Effector memory CD8-positive, alpha-beta T cell (primary cell): ENCODE results near the gene WWOX.

ENCODE experiments used
- ATAC-seq: fragments of 150-1000 bp; cut with Tn5 transposase; replicated peaks from 2 replicates; pipeline ENCODE4 v1.10.0; 2021; ENCODE audit warnings: mild to moderate bottlenecking, moderate library complexity
- DNase-seq, 3 experiments: peaks; one replicate each; pipeline ENCODE4 v3.0.0; 2021
- H3K27ac Mint-ChIP-seq, 2 donors: one replicate each; pipeline ENCODE4 v1.8.0; 2022; ENCODE audit warnings: mild to moderate bottlenecking in 2 of 2, mixed read lengths in 2 of 2, moderate library complexity in 2 of 2
- H3K27me3 Mint-ChIP-seq, 2 donors: one replicate each; pipeline ENCODE4 v1.8.0; 2022; ENCODE audit warnings: mixed read lengths in 2 of 2
- H3K36me3 Mint-ChIP-seq: one replicate; pipeline ENCODE4 v1.8.0; 2022; ENCODE audit warnings: mild to moderate bottlenecking, moderate library complexity, mixed read lengths; ENCODE audit not compliant: insufficient read depth
- H3K4me1 Mint-ChIP-seq, 2 donors: one replicate each; pipeline ENCODE4 v1.8.0; 2022; ENCODE audit warnings: low read depth in 2 of 2, mixed read lengths in 2 of 2
- H3K4me3 Mint-ChIP-seq, 2 donors: one replicate each; pipeline ENCODE4 v1.8.0; 2022; ENCODE audit warnings: mild to moderate bottlenecking in 2 of 2, mixed read lengths in 2 of 2, moderate library complexity in 2 of 2
- H3K9me3 Mint-ChIP-seq, 2 donors: one replicate each; pipeline ENCODE4 v1.8.0; 2022; ENCODE audit warnings: mixed read lengths in 2 of 2

Gene WWOX

DNA sequence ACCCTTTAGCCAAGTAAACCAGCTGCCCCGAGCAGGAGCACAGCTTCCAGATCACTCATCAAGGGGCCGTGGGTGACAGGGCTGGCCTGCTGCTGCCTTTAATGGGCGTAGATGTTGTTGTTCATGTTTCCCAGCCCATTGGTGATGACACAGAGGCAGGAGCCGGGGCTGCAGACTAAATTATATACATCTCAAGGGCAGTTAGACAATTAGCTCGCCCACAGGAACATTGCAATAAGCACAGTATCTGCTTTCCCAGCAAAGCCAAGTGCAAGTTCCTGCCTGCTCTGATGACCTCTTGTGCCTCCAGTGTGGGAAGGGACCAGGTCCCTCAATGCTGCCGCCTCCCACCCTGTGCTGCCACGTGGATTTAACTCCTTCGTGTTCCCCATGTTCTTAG is 1015.3 kb downstream of the WWOX start:
- no peaks in the 10 kb centered on the region for H3K9me3 Mint-ChIP-seq
- ATAC-seq: no peak
- no peaks in the 10 kb centered on the region for H3K4me1 Mint-ChIP-seq
- no peaks in the 10 kb centered on the region for H3K27me3 Mint-ChIP-seq
- H3K36me3 Mint-ChIP-seq: no peaks in the 10 kb centered on the region
- H3K4me3 Mint-ChIP-seq: no peak overlapping the region
- DNase-seq: no peak
- H3K27ac Mint-ChIP-seq: no peak overlapping the region

DNA sequence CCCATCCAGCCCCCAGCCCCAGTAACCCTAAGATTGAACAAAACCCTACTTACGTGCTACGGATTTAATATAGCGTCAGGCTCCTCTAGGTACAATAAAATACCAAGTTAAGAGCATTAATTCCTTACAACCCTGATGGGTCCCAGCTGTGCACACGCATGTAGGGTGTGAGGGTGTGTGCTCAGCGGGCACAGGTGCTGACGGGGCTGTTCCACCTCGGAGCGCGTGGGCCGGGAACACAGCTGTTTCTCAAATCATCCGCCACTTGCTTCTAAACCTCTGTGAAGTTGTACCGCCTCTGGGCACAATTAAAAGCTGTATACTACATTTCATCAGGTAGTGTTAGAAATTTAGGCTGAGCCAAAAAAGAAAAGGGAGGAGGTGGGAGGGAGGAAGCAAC is 1022.5 kb downstream of the WWOX start:
- Mint-ChIP-seq H3K27me3 (no peaks in the 10 kb centered on the region), H3K4me3 (no peak overlapping the region), H3K4me1 (no peaks in the 10 kb centered on the region), H3K36me3 (no peaks in the 10 kb centered on the region), H3K27ac (no peak overlapping the region), H3K9me3 (no peaks in the 10 kb centered on the region)
- ATAC-seq (no peak), DNase-seq (no peak)

DNA sequence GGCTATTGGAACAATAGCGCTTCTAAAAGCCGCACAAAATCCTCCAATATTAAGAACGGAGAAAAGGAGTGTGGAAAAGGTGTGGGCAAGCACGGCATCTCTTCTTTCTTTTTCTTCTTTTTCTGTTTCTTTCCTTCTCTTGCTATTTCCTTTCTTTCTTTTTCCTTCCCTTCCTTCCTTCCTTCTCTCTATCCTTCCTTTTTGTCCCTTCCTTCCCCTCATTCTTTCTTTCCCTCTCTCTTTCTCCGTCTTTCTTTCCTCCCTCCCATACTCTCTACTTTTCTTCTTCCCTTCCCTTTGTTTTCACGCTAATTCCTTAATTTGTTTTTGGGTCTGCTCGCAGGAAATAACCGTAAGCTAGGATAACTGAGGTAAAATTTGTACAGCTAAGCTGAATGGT is 1022.9 kb downstream of the WWOX start:
- no peak for DNase-seq
- H3K36me3 Mint-ChIP-seq: no peaks in the 10 kb centered on the region
- H3K4me3 Mint-ChIP-seq: no peak overlapping the region
- H3K27ac Mint-ChIP-seq: no peak overlapping the region
- H3K4me1 Mint-ChIP-seq: no peaks in the 10 kb centered on the region
- no peaks in the 10 kb centered on the region for H3K27me3 Mint-ChIP-seq
- H3K9me3 Mint-ChIP-seq: no peaks in the 10 kb centered on the region
- ATAC-seq: no peak

DNA sequence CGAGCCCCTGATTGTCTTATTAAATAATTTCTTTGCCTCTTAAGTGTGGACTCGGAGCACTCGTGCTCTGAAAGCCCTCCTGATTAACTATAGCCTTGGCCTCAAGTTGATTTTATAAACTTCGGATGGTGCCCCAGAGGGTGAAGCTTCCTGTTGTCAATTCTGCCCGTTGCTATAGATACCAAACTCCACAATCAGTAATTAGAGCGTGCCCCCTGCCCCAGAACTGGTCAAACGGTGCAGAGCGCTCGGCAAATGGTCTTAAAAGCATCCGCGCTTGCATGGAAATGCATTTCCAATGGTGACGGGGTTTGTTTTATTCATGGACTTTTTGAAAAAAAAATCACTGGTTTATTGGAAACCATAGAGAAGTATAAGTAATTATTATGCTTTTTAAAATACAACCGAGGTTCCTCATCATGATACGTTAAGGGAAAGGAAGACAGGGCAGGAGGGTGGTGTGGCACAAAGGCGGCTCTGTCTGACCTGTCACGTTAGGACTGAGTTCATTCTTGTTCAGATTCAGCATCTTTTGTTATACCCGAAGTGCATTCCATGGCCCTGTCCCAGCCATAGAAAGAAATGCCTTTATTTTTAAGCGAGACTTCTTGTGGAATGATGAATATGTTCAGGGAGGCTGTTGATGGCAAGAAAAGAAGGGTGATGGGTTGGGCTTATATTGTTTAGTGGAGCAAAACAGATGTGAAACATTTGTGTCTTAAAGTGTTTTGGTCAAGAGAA is 1024.7 kb downstream of the WWOX start:
- DNase-seq (no peak), ATAC-seq (no peak)
- Mint-ChIP-seq H3K27me3 (no peaks in the 10 kb centered on the region), H3K4me3 (no peak overlapping the region), H3K9me3 (no peaks in the 10 kb centered on the region), H3K36me3 (no peaks in the 10 kb centered on the region), H3K4me1 (no peaks in the 10 kb centered on the region), H3K27ac (no peak overlapping the region)

DNA sequence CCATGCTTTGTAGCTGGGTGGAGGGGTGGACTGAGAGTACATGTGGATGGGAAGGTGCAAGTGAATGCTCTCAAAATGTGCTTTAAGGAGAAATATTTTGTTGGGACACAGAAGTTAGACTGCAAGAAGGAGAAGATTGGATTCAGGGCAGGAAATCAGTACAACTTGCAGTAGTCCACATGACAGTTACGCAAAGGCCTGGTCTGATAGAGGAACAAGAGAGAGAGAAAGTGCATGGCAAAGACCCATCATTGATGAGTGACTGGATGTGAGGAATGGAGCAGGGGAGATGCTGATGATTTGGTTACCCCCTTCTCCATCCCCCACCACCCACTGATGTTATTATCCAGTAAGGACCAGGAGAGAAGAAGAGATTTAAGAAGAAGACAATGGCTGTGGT is 1028.3 kb downstream of the WWOX start:
- DNase-seq: no peak
- H3K4me1 Mint-ChIP-seq: no peaks in the 10 kb centered on the region
- no peak for ATAC-seq
- no peak overlapping the region for H3K4me3 Mint-ChIP-seq
- no peak overlapping the region for H3K27ac Mint-ChIP-seq
- no peaks in the 10 kb centered on the region for H3K36me3 Mint-ChIP-seq
- H3K9me3 Mint-ChIP-seq: no peaks in the 10 kb centered on the region
- no peaks in the 10 kb centered on the region for H3K27me3 Mint-ChIP-seq

DNA sequence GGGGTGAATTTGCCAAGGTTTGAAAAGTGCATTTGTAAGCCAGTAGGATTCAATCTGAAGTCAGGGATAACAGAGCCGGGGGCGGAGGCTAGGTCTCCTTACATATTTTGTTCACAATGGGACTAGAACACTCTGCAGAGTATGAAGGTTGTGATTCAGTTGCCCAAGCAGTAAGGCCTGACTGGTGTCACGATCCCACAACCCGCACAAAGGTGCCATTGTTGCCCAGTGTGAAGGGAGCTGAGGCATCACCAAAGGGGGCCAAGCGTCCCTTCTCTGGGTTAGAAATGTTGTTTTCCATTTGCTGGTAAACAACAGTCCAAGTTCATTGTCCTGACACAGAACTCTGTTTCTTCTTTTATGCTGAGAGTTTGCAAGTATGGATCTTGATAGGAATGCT is 1029.3 kb downstream of the WWOX start:
- Mint-ChIP-seq H3K27ac (peak overlapping the region in 1 of 2 donors; percentile 30), H3K36me3 (no peaks in the 10 kb centered on the region), H3K27me3 (no peaks in the 10 kb centered on the region), H3K4me3 (no peak overlapping the region), H3K9me3 (no peaks in the 10 kb centered on the region), H3K4me1 (no peaks in the 10 kb centered on the region)
- ATAC-seq (no peak), DNase-seq (no peak)

DNA sequence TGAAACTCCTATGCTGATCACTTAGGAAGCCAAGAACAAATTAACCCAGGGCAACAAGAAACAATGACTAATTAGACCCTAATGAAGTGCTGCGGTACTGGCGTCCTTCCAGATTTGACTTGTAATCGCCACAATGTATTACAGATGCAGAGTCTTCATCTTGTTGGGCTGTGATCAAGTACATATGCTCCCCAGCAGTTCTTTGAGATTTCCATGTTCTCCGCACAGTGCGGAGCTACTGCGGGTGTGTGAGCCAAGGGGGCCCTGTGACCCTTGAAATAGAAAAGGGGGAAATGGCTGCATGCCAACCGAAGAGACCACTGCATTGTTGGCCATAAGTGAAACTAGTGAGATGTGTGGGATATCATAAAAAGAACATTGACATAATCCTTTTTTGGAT is 1031.2 kb downstream of the WWOX start:
- H3K27ac Mint-ChIP-seq: no peak overlapping the region
- no peaks in the 10 kb centered on the region for H3K36me3 Mint-ChIP-seq
- no peaks in the 10 kb centered on the region for H3K9me3 Mint-ChIP-seq
- H3K4me1 Mint-ChIP-seq: no peaks in the 10 kb centered on the region
- no peaks in the 10 kb centered on the region for H3K27me3 Mint-ChIP-seq
- ATAC-seq (no peak), DNase-seq (no peak)
- H3K4me3 Mint-ChIP-seq: no peak overlapping the region

DNA sequence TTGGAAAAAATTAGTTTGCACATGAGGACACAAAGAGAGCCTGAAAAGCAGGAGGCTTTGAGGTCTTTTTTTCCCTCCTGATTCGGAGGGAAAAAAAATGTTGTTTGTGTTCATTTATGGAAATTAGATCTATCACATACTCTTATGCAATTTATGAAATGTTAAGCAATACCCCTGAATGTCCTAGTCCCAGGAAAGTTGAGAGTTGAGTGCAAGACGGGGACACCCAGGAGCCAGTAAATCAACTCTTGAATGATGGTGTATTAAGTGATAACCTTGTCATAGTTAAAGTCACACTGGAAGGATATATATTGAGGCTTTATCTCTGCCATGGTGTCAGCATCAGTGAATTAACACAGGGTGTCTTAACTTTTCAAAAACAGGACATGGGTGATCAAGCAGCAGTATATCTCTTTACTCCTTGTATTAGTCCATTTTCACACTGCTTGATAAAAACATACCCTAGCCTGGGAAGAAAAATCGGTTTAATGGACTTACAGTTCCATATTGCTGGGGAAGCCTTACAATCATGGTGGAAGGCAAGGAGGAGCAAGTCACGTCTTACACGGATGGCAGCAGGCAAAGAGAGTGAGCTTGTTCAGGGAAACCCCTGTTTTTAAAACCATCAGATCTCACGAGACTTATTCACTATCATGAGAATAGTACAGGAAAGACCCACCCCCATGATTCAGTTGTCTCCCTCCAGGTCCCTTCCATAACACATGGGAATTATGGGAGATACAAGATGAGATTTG is 1032.0 kb downstream of the WWOX start:
- H3K4me1 Mint-ChIP-seq: no peaks in the 10 kb centered on the region
- H3K36me3 Mint-ChIP-seq: no peaks in the 10 kb centered on the region
- DNase-seq (no peak), ATAC-seq (no peak)
- no peak overlapping the region for H3K4me3 Mint-ChIP-seq
- no peaks in the 10 kb centered on the region for H3K27me3 Mint-ChIP-seq
- no peak overlapping the region for H3K27ac Mint-ChIP-seq
- H3K9me3 Mint-ChIP-seq: no peaks in the 10 kb centered on the region

DNA sequence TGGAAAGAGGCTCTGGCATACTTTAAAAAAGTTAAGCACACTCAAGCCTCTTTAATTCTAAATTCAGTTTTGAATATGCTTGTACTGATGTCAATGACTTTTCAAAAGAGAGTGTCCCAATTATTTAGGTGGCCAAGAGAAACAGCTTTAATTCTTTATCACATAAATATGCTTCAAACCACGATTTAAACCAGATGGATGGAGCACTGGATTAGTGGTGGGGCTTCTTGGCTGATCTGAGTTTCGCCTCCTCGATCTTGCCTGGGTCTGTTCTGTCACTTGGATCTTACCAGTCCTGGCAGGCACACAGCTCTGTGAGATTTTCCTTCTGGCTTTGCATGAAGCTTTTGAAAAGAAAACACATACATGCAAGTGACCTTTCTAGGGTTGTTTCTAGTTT is 1033.2 kb downstream of the WWOX start:
- DNase-seq (no peak), ATAC-seq (no peak)
- Mint-ChIP-seq H3K4me3 (no peak overlapping the region), H3K9me3 (no peaks in the 10 kb centered on the region), H3K27ac (no peak overlapping the region), H3K36me3 (no peaks in the 10 kb centered on the region), H3K27me3 (no peaks in the 10 kb centered on the region), H3K4me1 (no peaks in the 10 kb centered on the region)

DNA sequence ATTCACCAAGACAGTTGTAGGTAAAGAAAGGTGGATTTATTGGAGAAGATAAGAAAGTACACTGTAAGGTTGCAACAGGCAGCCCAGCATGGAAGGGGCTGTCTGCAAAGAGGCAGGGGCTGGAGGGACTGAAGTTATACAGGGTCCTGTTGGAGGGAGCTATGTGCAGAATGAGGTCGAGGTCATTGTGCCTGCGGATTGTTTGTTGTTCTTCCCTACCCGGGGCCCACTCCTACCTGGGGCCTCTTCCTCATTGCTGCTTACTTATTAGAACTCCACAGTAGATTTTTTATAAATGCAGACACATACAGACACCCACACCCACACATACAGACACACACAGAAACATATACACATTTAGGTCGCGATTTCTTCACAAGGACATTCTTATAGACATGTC is 1034.8 kb downstream of the WWOX start:
- DNase-seq (no peak), ATAC-seq (no peak)
- Mint-ChIP-seq H3K4me1 (no peaks in the 10 kb centered on the region), H3K36me3 (no peaks in the 10 kb centered on the region), H3K9me3 (no peaks in the 10 kb centered on the region), H3K4me3 (no peak overlapping the region), H3K27ac (no peak overlapping the region), H3K27me3 (no peaks in the 10 kb centered on the region)

DNA sequence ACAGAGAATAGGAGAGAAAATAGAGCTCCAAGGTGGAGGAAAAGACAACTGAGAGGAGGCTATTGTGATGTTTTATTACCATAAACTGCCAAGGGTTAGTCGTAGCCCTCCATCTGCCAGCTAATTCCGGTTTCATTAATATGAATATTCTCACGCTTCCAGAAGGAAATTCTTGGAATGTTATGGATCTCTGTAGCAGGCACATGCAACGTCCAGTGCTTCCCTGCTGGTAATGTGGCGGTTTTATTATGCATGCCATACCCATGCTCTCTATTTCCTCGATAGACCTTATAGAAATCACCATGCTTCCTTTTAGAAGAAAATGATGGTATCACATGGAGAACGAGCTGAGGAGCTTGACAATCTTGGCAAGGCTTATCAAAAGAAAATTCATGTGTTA is 1037.5 kb downstream of the WWOX start:
- H3K4me3 Mint-ChIP-seq: no peak overlapping the region
- no peaks in the 10 kb centered on the region for H3K27me3 Mint-ChIP-seq
- H3K9me3 Mint-ChIP-seq: no peaks in the 10 kb centered on the region
- H3K36me3 Mint-ChIP-seq: no peaks in the 10 kb centered on the region
- H3K27ac Mint-ChIP-seq: no peak overlapping the region
- no peaks in the 10 kb centered on the region for H3K4me1 Mint-ChIP-seq
- no peak for ATAC-seq
- DNase-seq: no peak

DNA sequence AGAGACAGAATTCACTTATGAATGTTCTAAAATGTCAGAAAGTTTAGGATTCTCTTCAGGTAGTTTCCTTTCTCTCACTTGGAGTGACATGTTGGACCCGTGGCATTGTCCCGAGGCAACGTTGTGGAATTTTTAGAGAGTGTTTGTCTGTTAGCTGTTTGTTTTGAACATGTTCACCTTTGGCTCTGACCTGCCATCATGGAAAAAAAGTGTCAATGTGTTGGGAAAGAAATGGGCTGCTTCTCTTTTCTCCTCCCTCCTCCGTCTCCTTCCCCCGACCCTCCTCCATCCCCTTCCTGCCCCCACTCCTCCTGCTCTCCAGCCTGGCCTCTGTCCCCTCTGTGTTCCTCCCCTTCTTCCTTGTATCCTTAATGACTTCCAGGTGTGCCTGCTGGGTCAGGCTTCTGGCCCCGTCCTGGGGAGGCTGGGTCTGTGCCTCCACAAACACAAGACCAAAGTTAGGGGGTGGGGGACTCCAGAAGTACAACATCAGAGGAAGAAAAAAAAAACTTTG is 1038.0 kb downstream of the WWOX start:
- Mint-ChIP-seq H3K4me1 (no peaks in the 10 kb centered on the region), H3K4me3 (no peak overlapping the region), H3K27me3 (no peaks in the 10 kb centered on the region), H3K9me3 (no peaks in the 10 kb centered on the region), H3K27ac (no peak overlapping the region), H3K36me3 (no peaks in the 10 kb centered on the region)
- DNase-seq (no peak), ATAC-seq (no peak)

DNA sequence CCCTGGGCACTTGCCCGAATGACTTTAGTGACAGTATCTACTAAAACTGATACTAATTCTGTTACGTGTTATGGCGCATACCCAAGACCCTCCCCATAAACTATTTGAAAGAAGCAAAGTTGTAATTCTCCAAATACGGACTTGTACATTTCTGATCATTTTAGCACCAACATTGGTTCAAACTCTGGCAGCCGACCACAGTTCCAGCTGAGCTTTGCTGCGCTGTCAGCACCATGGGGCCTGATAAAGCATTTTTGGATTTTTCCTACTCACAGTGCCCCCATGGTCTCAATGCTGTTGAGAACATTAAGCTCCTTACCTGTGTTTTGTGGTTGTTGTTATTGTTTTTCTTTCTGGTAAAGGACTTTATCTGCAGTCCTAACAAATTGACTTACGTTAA is 1040.3 kb downstream of the WWOX start:
- H3K27ac Mint-ChIP-seq: no peak overlapping the region
- no peaks in the 10 kb centered on the region for H3K36me3 Mint-ChIP-seq
- H3K9me3 Mint-ChIP-seq: no peaks in the 10 kb centered on the region
- DNase-seq (no peak), ATAC-seq (no peak)
- no peak overlapping the region for H3K4me3 Mint-ChIP-seq
- no peaks in the 10 kb centered on the region for H3K4me1 Mint-ChIP-seq
- H3K27me3 Mint-ChIP-seq: no peaks in the 10 kb centered on the region

DNA sequence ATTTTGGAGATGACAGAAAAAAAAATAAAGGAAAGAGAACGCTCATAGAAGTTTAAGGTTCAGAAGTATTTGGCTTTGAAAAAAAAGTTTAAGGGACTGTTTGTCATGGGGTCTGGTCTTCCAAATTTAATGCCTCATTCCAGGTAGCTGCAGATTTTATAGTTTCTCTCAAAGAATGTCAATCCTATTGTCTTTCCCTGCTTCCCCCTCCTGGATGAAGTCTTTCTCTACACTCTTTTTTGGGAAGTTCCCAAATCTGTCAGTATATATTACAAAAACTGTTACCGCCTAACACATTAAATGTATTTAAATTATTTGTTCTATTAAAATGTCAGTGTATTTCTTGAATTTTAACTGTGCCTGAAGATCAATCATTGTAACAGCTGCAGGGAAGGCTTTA is 1043.6 kb downstream of the WWOX start:
- no peak overlapping the region for H3K4me3 Mint-ChIP-seq
- H3K4me1 Mint-ChIP-seq: no peaks in the 10 kb centered on the region
- H3K27me3 Mint-ChIP-seq: no peaks in the 10 kb centered on the region
- no peak for DNase-seq
- no peaks in the 10 kb centered on the region for H3K9me3 Mint-ChIP-seq
- no peak overlapping the region for H3K27ac Mint-ChIP-seq
- ATAC-seq: no peak
- no peaks in the 10 kb centered on the region for H3K36me3 Mint-ChIP-seq
